Smooth muscle cell (in vitro differentiated cells): Measurements from ENCODE around the gene ADARB2. TPM values are rescaled to one million over a fixed set of nuclear protein-coding genes. Genes with fewer than 3 reads are reported as not detected.

Experiments
- DNase-seq: peaks from one replicate; lab custom pipeline; 2025; ENCODE audit not compliant: unreplicated experiment; lab: John Stamatoyannopoulos, UW
- H2AFZ ChIP-seq: fragments of 200-600 bp; sonication (generic); 2 replicates; pipeline ENCODE4 v1.6.0; 2016; ENCODE audit warnings: antibody characterized with exemption, low read depth, mild to moderate bottlenecking
- H3F3A ChIP-seq: fragments of 200-600 bp; sonication (generic); 2 replicates; pipeline ENCODE4 v1.6.0; 2017; ENCODE audit warnings: antibody characterized with exemption, low read depth
- H3K27ac ChIP-seq: fragments of 200-600 bp; sonication (generic); 2 replicates; pipeline ENCODE4 v1.5.1; 2016; ENCODE audit warnings: low read depth, mild to moderate bottlenecking
- H3K27me3 ChIP-seq: fragments of 200-600 bp; sonication (generic); 2 replicates; pipeline ENCODE4 v1.6.1; 2016; ENCODE audit warnings: low read depth, mild to moderate bottlenecking
- H3K36me3 ChIP-seq: fragments of 200-600 bp; sonication (generic); 2 replicates; pipeline ENCODE4 v1.5.1; 2016; ENCODE audit warnings: low read depth
- H3K4me1 ChIP-seq: fragments of 200-600 bp; sonication (generic); 2 replicates; pipeline ENCODE4 v1.5.1; 2016; ENCODE audit warnings: low read depth
- H3K4me2 ChIP-seq: fragments of 200-600 bp; sonication (generic); 2 replicates; pipeline ENCODE4 v1.6.0; 2016; ENCODE audit warnings: mild to moderate bottlenecking
- H3K4me3 ChIP-seq: fragments of 200-600 bp; sonication (generic); 2 replicates; pipeline ENCODE4 v1.5.1; 2016; ENCODE audit warnings: mild to moderate bottlenecking
- H3K79me2 ChIP-seq: fragments of 200-600 bp; sonication (generic); 2 replicates; pipeline ENCODE4 v1.6.0; 2016; ENCODE audit warnings: low read depth, mild to moderate bottlenecking
- H3K9ac ChIP-seq: fragments of 200-600 bp; sonication (generic); 2 replicates; pipeline ENCODE4 v1.6.0; 2016; ENCODE audit warnings: low read depth
- H3K9me3 ChIP-seq: fragments of 200-600 bp; sonication (generic); replicated peaks from 2 replicates; pipeline ENCODE4 v1.5.1; 2016; ENCODE audit warnings: low read depth
- H4K20me1 ChIP-seq: fragments of 200-600 bp; sonication (generic); 2 replicates; pipeline ENCODE4 v1.6.0; 2016; ENCODE audit warnings: low read depth
- WGBS: methylation state at CpG from one replicate; pipeline ENCODE4 v1.1.7; 2016; ENCODE audit warnings: low lambda C conversion rate; 5-methylcytosine and 5-hydroxymethylcytosine counted together
- polyA plus RNA-seq: library from polyadenylated mRNA; unstranded; fragments of >200 nt; fragmentation: Nextera tagmentation; extraction: Ambion mirVana; gene quantifications from 2 replicates; pipeline ENCODE4 v1.2.1, GENCODE V29; 2016
- total RNA-seq: library from RNA; depleted of rRNA; stranded (reverse); fragments of >200 nt; gene quantifications from 2 replicates; pipeline ENCODE4 v1.2.3, GENCODE V29; 2014
- TF ChIP-seq, protein P1 (sequence below): fragments of 200-600 bp; sonication (generic); IDR thresholded peaks from 2 replicates; pipeline ENCODE4 v1.5.1; 2017; ENCODE audit warnings: borderline replicate concordance, mild to moderate bottlenecking, antibody characterized with exemption; ENCODE audit not compliant: insufficient read depth, poor library complexity, severe bottlenecking

ADARB2 gene
- total and polyA plus RNA-seq, 2 experiments from 2014 or later, result 0.13 to 0.39 TPM

DNA sequence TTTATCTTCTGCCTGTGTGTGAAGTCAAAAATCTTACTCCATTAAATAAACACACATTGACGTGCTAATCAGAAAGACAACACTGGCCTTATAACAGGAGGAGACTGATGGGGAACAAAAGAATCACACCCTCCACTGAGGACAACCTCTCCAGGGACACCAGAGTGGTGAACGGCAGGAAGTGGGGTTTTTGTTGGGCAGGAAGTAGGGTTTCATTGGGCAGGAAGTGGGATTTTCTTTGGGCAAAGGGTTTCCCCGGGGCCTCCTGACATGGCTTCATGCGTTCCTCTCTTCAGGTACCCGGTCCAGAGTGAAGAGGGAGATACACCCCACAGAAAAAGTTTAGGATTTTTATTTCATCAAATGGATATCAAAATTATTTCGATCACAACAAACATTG lies 30.6 kb downstream of the ADARB2 start:
- DNase-seq, result no peak
- H3K9me3 ChIP-seq, result no peaks in the 10 kb centered on the region
- 45% methylated on average over 6 of the region's 6 CpGs for WGBS
- no peak overlapping the region for H3K4me3 ChIP-seq
- H4K20me1 ChIP-seq, result no peaks in the 10 kb centered on the region
- H3K9ac ChIP-seq, result no peak overlapping the region
- no peaks in the 10 kb centered on the region for H3K4me1 ChIP-seq
- no peaks in the 10 kb centered on the region for H3K79me2 ChIP-seq
- peaks cover 4% of the 10 kb centered on the region for H3K27me3 ChIP-seq
- TF ChIP-seq, protein P1, sequence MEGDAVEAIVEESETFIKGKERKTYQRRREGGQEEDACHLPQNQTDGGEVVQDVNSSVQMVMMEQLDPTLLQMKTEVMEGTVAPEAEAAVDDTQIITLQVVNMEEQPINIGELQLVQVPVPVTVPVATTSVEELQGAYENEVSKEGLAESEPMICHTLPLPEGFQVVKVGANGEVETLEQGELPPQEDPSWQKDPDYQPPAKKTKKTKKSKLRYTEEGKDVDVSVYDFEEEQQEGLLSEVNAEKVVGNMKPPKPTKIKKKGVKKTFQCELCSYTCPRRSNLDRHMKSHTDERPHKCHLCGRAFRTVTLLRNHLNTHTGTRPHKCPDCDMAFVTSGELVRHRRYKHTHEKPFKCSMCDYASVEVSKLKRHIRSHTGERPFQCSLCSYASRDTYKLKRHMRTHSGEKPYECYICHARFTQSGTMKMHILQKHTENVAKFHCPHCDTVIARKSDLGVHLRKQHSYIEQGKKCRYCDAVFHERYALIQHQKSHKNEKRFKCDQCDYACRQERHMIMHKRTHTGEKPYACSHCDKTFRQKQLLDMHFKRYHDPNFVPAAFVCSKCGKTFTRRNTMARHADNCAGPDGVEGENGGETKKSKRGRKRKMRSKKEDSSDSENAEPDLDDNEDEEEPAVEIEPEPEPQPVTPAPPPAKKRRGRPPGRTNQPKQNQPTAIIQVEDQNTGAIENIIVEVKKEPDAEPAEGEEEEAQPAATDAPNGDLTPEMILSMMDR, result no peak
- no peaks in the 10 kb centered on the region for H3F3A ChIP-seq
- no peak overlapping the region for H3K4me2 ChIP-seq
- H2AFZ ChIP-seq, result no peak overlapping the region
- no peak overlapping the region for H3K27ac ChIP-seq
- no peaks in the 10 kb centered on the region for H3K36me3 ChIP-seq

DNA sequence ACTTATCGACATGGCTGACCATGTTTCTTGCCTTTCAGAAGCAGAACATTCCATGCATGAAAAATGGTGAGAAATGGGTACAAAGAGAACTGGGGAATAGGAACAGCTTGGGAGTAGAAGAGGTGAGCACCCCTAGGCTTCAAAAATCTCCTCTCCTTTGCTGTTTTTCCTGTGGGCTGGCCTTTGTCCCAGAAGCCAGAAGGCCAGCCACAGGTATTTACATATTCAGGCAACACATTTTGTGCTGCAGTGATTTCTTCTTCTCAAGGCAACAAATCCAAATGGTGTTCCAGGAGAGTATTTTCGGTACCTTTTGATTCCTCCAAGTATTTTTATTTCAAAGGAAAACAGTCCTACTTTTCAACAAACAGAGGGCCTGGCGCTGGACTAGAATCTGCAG lies 31.1 kb downstream of the ADARB2 start:
- no peaks in the 10 kb centered on the region for H3F3A ChIP-seq
- no peak overlapping the region for H3K4me3 ChIP-seq
- H3K27ac ChIP-seq, result no peak overlapping the region
- H3K79me2 ChIP-seq, result no peaks in the 10 kb centered on the region
- no peaks in the 10 kb centered on the region for H3K4me1 ChIP-seq
- H3K36me3 ChIP-seq, result no peaks in the 10 kb centered on the region
- 86% methylated on average over 3 of the region's 3 CpGs for WGBS
- H3K9ac ChIP-seq, result no peak overlapping the region
- no peaks in the 10 kb centered on the region for H4K20me1 ChIP-seq
- no peak overlapping the region for H2AFZ ChIP-seq
- H3K27me3 ChIP-seq, result peaks cover 4% of the 10 kb centered on the region
- no peak for DNase-seq
- TF ChIP-seq, protein P1, result no peak
- H3K9me3 ChIP-seq, result no peaks in the 10 kb centered on the region
- no peak overlapping the region for H3K4me2 ChIP-seq

DNA sequence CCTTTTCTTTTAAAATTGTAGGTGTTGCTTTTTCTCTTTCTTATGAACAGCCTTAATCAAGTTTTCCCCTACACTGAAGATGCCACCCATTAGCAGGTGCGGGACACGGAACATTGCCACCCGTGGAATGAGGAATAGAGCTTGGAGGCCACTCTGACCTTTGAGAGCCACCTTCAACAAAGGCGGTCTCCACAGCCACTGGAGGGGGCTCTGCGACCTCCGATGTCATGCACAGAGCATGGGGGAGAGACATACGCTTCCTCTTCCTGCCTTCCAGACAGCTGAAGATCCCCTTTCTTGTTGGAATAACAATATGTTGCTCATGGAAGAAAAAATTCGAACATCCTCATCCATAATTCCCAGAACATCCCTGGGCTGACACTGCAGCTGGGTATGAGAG lies 39.1 kb downstream of the ADARB2 start:
- no peaks in the 10 kb centered on the region for H3K36me3 ChIP-seq
- TF ChIP-seq, protein P1, result no peak
- no peak overlapping the region for H3K27ac ChIP-seq
- H2AFZ ChIP-seq, result no peak overlapping the region
- no peak overlapping the region for H3K4me3 ChIP-seq
- no peak overlapping the region for H3K9ac ChIP-seq
- no peaks in the 10 kb centered on the region for H3K27me3 ChIP-seq
- H4K20me1 ChIP-seq, result no peaks in the 10 kb centered on the region
- H3K4me2 ChIP-seq, result no peak overlapping the region
- H3K79me2 ChIP-seq, result no peaks in the 10 kb centered on the region
- no peak for DNase-seq
- WGBS, result 89% methylated on average over 8 of the region's 8 CpGs
- H3K9me3 ChIP-seq, result no peaks in the 10 kb centered on the region
- no peaks in the 10 kb centered on the region for H3K4me1 ChIP-seq
- no peaks in the 10 kb centered on the region for H3F3A ChIP-seq

DNA sequence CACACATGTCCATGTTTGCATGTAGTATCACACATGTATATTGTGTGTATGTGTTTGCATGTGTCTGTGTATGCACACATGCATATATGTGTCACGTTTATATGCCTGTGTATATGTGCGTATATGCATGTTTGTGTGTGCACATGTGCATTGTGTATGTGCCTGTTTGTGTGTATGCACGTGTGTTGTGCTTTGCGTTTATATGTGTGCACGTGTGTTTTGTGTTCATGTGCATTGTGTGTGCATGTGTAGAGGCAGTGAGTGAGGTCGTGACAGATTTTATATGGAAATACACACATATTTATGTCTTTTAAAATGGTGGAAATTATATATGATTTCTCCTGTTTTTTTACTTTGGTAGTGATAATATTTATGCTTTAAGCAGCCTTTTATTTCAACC lies 41.2 kb downstream of the ADARB2 start:
- H3K4me3 ChIP-seq, result no peak overlapping the region
- H3K9me3 ChIP-seq, result no peaks in the 10 kb centered on the region
- no peaks in the 10 kb centered on the region for H3K27me3 ChIP-seq
- DNase-seq, result no peak
- H2AFZ ChIP-seq, result no peak overlapping the region
- H3K36me3 ChIP-seq, result no peaks in the 10 kb centered on the region
- H3K79me2 ChIP-seq, result no peaks in the 10 kb centered on the region
- H3K4me1 ChIP-seq, result no peaks in the 10 kb centered on the region
- whole genome bisulfite sequencing, result 86% methylated on average over 6 of the region's 6 CpGs
- no peaks in the 10 kb centered on the region for H3F3A ChIP-seq
- TF ChIP-seq, protein P1, result no peak
- H3K27ac ChIP-seq, result no peak overlapping the region
- H4K20me1 ChIP-seq, result no peaks in the 10 kb centered on the region
- no peak overlapping the region for H3K4me2 ChIP-seq
- no peak overlapping the region for H3K9ac ChIP-seq
